DOHH2 (cell line): Measurements from ENCODE around the gene C4BPB.

Experiments
- H3F3A ChIP-seq: fragments of 200-600 bp; sonication (generic), shearing (Covaris generic); 2 replicates; pipeline ENCODE4 v1.6.0; 2016; ENCODE audit warnings: antibody characterized with exemption, mild to moderate bottlenecking; ENCODE audit not compliant: control insufficient read depth, insufficient read depth
- H3K27ac ChIP-seq: fragments of 200-600 bp; sonication (generic); 2 replicates; pipeline ENCODE4 v1.5.1; 2014; ENCODE audit warnings: low read depth, mild to moderate bottlenecking, low read length, moderate library complexity
- H3K27me3 ChIP-seq: fragments of 200-600 bp; sonication (generic); 2 replicates; pipeline ENCODE4 v1.6.1; 2014; ENCODE audit warnings: mild to moderate bottlenecking, low read length, mixed read lengths; ENCODE audit not compliant: control insufficient read depth
- H3K36me3 ChIP-seq: fragments of 200-600 bp; sonication (generic); 2 replicates; pipeline ENCODE4 v1.6.1; 2014; ENCODE audit warnings: mild to moderate bottlenecking, low read length, moderate library complexity, mixed read lengths; ENCODE audit not compliant: control insufficient read depth
- H3K4me1 ChIP-seq: fragments of 200-600 bp; sonication (generic); 2 replicates; pipeline ENCODE4 v1.6.1; 2014; ENCODE audit warnings: mild to moderate bottlenecking, low read length, mixed read lengths; ENCODE audit not compliant: control insufficient read depth
- H3K4me2 ChIP-seq: fragments of 200-600 bp; sonication (generic); 2 replicates; pipeline ENCODE4 v1.6.0; 2014; ENCODE audit warnings: mild to moderate bottlenecking, low read length, moderate library complexity
- H3K4me3 ChIP-seq: fragments of 200-600 bp; sonication (generic); 2 replicates; pipeline ENCODE4 v1.5.1; 2014; ENCODE audit warnings: mild to moderate bottlenecking, low read length, mixed read lengths
- H3K79me2 ChIP-seq: fragments of 200-600 bp; sonication (generic); 2 replicates; pipeline ENCODE4 v1.6.1; 2014; ENCODE audit warnings: mild to moderate bottlenecking, low read length, mixed read lengths; ENCODE audit not compliant: control insufficient read depth
- H3K9me2 ChIP-seq: fragments of 200-600 bp; sonication (generic); replicated peaks from 2 replicates; pipeline ENCODE4 v1.6.1; 2014; ENCODE audit warnings: mild to moderate bottlenecking, low read length, mixed read lengths; ENCODE audit not compliant: control insufficient read depth
- H3K9me3 ChIP-seq: fragments of 200-600 bp; sonication (generic); 2 replicates; pipeline ENCODE4 v1.6.1; 2014; ENCODE audit warnings: antibody characterized with exemption, low read length, mixed read lengths; ENCODE audit not compliant: control insufficient read depth, insufficient read depth
- H4K20me1 ChIP-seq: fragments of 200-600 bp; sonication (generic); 2 replicates; pipeline ENCODE4 v1.6.0; 2014; ENCODE audit warnings: low read depth, mild to moderate bottlenecking, antibody characterized with exemption, low read length, moderate library complexity; ENCODE audit not compliant: control insufficient read depth, insufficient read depth
- EZH2phosphoT487 ChIP-seq: fragments of 200-600 bp; sonication (generic); IDR thresholded peaks from 2 replicates; pipeline ENCODE4 v1.6.1; 2017; ENCODE audit warnings: borderline replicate concordance, mild to moderate bottlenecking, antibody characterized with exemption, low read length, moderate library complexity, mixed read lengths
- TF ChIP-seq, protein P1 (sequence below): fragments of 200-600 bp; sonication (generic); IDR thresholded peaks from one replicate; pipeline ENCODE4 v1.5.1; 2014; ENCODE audit warnings: antibody characterized with exemption, mild to moderate bottlenecking, low read depth, low read length; ENCODE audit not compliant: poor library complexity, severe bottlenecking

The C4BPB gene

DNA sequence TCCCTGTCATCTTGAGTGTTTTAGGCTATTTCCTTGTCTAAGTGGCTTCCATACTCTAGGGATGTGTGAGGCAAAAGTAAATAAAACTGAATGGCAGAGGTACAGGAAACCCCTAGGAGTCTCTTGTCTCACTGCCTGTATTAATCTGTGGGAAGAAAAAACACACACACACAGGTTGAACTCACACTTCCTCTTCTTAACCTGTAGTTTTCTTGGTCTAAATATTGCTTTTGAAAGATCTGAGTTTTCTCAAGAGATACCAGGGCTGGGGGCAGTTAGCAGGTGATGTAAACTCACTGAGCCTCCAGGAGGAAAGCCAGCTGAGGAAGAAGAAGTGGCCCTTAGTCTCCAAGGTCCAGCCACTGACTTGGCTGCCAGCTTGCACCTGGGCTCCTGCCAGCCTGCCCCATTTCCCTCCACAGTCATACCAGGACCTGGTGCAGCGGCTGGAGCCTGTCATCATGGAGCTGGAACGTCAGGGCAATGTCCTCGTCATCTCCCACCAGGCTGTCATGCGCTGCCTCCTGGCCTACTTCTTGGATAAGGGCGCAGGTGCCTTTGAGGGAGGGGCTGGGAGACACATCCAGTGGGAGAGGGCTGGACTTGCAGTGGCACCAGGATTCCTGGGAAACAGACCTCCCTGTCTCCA, 18.7 kb upstream of the C4BPB start:
- H3K4me2 ChIP-seq = no peak overlapping the region
- no peak overlapping the region for H3K27ac ChIP-seq

DNA sequence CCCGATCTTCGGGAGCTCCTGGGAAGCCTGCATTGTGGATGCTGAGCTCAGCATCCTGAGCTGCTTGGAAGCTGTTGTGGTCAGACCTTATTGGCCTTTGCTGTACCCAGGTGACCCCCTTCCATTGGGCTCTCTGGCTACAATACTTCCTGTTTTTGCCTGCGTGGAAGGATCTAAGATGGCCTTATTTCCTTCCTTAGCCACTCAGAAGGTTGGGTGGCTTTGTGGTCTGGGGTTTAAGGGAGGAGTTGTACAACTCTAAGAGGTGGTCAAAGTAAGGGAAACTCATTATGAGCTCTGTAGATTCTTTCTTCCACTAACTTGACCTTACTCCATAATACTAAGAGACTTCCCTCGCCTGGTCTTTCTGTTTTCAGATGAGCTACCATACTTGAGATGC, 17.8 kb upstream of the C4BPB start:
- Histone ChIP-seq H3K9me3 (no peaks in the 10 kb centered on the region), H3K4me3 (no peak overlapping the region), H3K79me2 (no peaks in the 10 kb centered on the region), H3K4me2 (no peak overlapping the region), H3K4me1 (no peaks in the 10 kb centered on the region), H4K20me1 (no peaks in the 10 kb centered on the region), H3K27ac (no peak overlapping the region), H3K9me2 (no peaks in the 10 kb centered on the region), H3K27me3 (peaks cover 6% of the 10 kb centered on the region), H3F3A (no peaks in the 10 kb centered on the region), H3K36me3 (no peaks in the 10 kb centered on the region)
- TF ChIP-seq EZH2phosphoT487 = no peak
- TF ChIP-seq, protein P1, sequence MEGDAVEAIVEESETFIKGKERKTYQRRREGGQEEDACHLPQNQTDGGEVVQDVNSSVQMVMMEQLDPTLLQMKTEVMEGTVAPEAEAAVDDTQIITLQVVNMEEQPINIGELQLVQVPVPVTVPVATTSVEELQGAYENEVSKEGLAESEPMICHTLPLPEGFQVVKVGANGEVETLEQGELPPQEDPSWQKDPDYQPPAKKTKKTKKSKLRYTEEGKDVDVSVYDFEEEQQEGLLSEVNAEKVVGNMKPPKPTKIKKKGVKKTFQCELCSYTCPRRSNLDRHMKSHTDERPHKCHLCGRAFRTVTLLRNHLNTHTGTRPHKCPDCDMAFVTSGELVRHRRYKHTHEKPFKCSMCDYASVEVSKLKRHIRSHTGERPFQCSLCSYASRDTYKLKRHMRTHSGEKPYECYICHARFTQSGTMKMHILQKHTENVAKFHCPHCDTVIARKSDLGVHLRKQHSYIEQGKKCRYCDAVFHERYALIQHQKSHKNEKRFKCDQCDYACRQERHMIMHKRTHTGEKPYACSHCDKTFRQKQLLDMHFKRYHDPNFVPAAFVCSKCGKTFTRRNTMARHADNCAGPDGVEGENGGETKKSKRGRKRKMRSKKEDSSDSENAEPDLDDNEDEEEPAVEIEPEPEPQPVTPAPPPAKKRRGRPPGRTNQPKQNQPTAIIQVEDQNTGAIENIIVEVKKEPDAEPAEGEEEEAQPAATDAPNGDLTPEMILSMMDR = no peak

More for the DNA sequence above, 18.7 kb upstream of the C4BPB start:
- Histone ChIP-seq H3F3A (no peaks in the 10 kb centered on the region), H3K9me3 (no peaks in the 10 kb centered on the region), H3K27me3 (peaks cover 3% of the 10 kb centered on the region), H3K9me2 (no peaks in the 10 kb centered on the region), H4K20me1 (no peaks in the 10 kb centered on the region), H3K4me1 (no peaks in the 10 kb centered on the region), H3K4me3 (no peak overlapping the region), H3K79me2 (no peaks in the 10 kb centered on the region), H3K36me3 (no peaks in the 10 kb centered on the region)
- TF ChIP-seq, protein P1 = no peak
- no peak for TF ChIP-seq EZH2phosphoT487

DNA sequence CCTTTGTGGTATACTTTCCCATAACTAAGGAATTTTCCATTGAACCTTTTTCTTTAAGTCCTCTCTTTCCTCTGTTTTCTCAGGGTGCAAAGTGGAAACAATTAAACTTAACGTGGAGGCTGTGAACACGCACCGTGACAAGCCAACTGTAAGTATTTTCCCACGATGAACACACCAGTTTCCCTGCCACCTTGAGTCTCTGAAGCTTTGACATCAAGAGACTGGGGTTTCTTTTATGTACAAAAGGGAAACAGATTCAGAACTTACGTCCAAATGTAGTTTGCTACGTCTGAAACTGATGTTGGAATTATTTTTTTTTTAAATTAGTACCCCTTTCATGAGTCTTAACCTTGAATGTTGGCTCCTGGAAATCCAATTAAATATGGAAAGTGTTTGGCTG, 17.2 kb upstream of the C4BPB start:
- H3K27me3 ChIP-seq = peaks cover 7% of the 10 kb centered on the region
- no peak overlapping the region for H3K27ac ChIP-seq
- no peaks in the 10 kb centered on the region for H4K20me1 ChIP-seq
- H3K9me2 ChIP-seq = no peaks in the 10 kb centered on the region
- no peak overlapping the region for H3K4me2 ChIP-seq
- TF ChIP-seq, protein P1 = no peak
- no peak for TF ChIP-seq EZH2phosphoT487
- H3K4me1 ChIP-seq = no peaks in the 10 kb centered on the region
- H3K9me3 ChIP-seq = no peaks in the 10 kb centered on the region
- H3K36me3 ChIP-seq = no peaks in the 10 kb centered on the region
- no peaks in the 10 kb centered on the region for H3K79me2 ChIP-seq
- H3K4me3 ChIP-seq = no peak overlapping the region
- no peaks in the 10 kb centered on the region for H3F3A ChIP-seq
